H1 (cell line): Measurements from ENCODE around the gene TMEM18. TPM values are rescaled to one million over a fixed set of nuclear protein-coding genes. Genes with fewer than 3 reads are reported as not detected.

Source experiments
- CTCF ChIA-PET: fragments of 300-600 bp; sonication (Branson Sonifier 250); formaldehyde crosslinking; loops from one replicate; lab custom pipeline; 2021; ENCODE audit not compliant: partially characterized antibody; lab: Charles Lee
- POLR2A ChIA-PET: fragments of 300-600 bp; sonication (Branson Sonifier 250); formaldehyde crosslinking; loops from one replicate; lab custom pipeline; 2021; ENCODE audit warnings: inconsistent platforms; ENCODE audit not compliant: partially characterized antibody; lab: Charles Lee
- DNase-seq, 2 experiments: peaks; one replicate each; pipeline versions ENCODE4 v3.0.0 to v3.0.0-alpha.2; 2010 to 2022; ENCODE audit warnings: low spot score in 2 of 2, low read depth in 1 of 2, mixed read lengths in 1 of 2
- FAIRE-seq: peaks from 2 replicates; lab custom pipeline; 2011; peaks lifted over from hg19 to GRCh38; lab: Jason Lieb, UNC
- H2AFZ ChIP-seq: 2 replicates; pipeline ENCODE4 v1.8.1; 2012; ENCODE audit warnings: low read length, inconsistent platforms
- H2AK5ac ChIP-seq: 2 replicates; pipeline ENCODE4 v1.6.1; 2013; ENCODE audit warnings: low read depth, low read length
- H2BK120ac ChIP-seq: replicated peaks from 2 replicates; pipeline ENCODE3; 2013; ENCODE audit warnings: low read depth, low read length, inconsistent platforms
- H2BK12ac ChIP-seq: 2 replicates; pipeline ENCODE4 v1.6.1; 2013; ENCODE audit warnings: low read depth, low read length
- H2BK15ac ChIP-seq: 2 replicates; pipeline ENCODE4 v1.6.1; 2013; ENCODE audit warnings: low read length
- H2BK20ac ChIP-seq: 2 replicates; pipeline ENCODE4 v1.6.1; 2013; ENCODE audit warnings: low read length
- H2BK5ac ChIP-seq: 2 replicates; pipeline ENCODE4 v1.6.1; 2013; ENCODE audit warnings: low read depth, low read length
- H3K14ac ChIP-seq: 2 replicates; pipeline ENCODE4 v1.6.1; 2013; ENCODE audit warnings: inconsistent platforms; ENCODE audit not compliant: insufficient read length
- H3K18ac ChIP-seq: 2 replicates; pipeline ENCODE4 v1.6.1; 2013; ENCODE audit warnings: low read length; ENCODE audit errors: extremely low read depth
- H3K23ac ChIP-seq: 2 replicates; pipeline ENCODE4 v1.6.1; 2013; ENCODE audit warnings: inconsistent platforms; ENCODE audit not compliant: insufficient read length
- H3K23me2 ChIP-seq: 2 replicates; pipeline ENCODE4 v1.6.1; 2013; ENCODE audit warnings: low read depth, low read length
- H3K27ac ChIP-seq: 2 replicates; pipeline ENCODE4 v1.6.1; 2011; ENCODE audit warnings: low read depth, low read length, inconsistent platforms
- H3K27me3 ChIP-seq, 4 experiments: replicated peaks in 1 of 4; 1 replicate in 1 of 4; 2 replicates in 3 of 4; pipeline versions ENCODE4 v1.6.1 to v1.8.1; 2011 to 2013; ENCODE audit warnings: low read length in 3 of 4, mild to moderate bottlenecking in 3 of 4, inconsistent platforms in 2 of 4, mixed read lengths in 2 of 4, moderate library complexity in 1 of 4; ENCODE audit not compliant: control insufficient read depth in 3 of 4, insufficient read depth in 3 of 4; ENCODE audit errors: extremely low read depth in 1 of 4
- H3K36me3 ChIP-seq, 4 experiments: 2 replicates each; pipeline versions ENCODE4 v1.6.1 to v1.8.1; 2011 to 2013; ENCODE audit warnings: mild to moderate bottlenecking in 4 of 4, low read length in 3 of 4, moderate library complexity in 2 of 4, control low read depth in 1 of 4, inconsistent platforms in 1 of 4; ENCODE audit not compliant: insufficient read depth in 4 of 4, control insufficient read depth in 2 of 4
- H3K4ac ChIP-seq: replicated peaks from 2 replicates; pipeline ENCODE3; 2013; ENCODE audit warnings: low read length, low read depth, mixed read lengths, inconsistent platforms; ENCODE audit not compliant: insufficient read length
- H3K4me1 ChIP-seq, 4 experiments: replicated peaks in 1 of 4; 1 replicate in 1 of 4; 2 replicates in 3 of 4; pipeline versions ENCODE4 v1.6.1 to v1.8.1; 2011 to 2013; ENCODE audit warnings: low read length in 3 of 4, inconsistent platforms in 2 of 4, mixed read lengths in 1 of 4; ENCODE audit not compliant: insufficient read depth in 4 of 4, control insufficient read depth in 3 of 4
- H3K4me2 ChIP-seq, 2 experiments: 2 replicates each; pipeline versions ENCODE4 v1.6.1 to v1.8.1; 2011 to 2013; ENCODE audit warnings: low read depth in 2 of 2, low read length in 2 of 2, control low read depth in 1 of 2, inconsistent platforms in 1 of 2, mild to moderate bottlenecking in 1 of 2; ENCODE audit not compliant: insufficient read depth in 1 of 2
- H3K4me3 ChIP-seq, 4 experiments: fragments of 200-600, 300-600 bp in 1 of 4; sonication (generic), shearing (Covaris generic), sonication (Bioruptor Twin) in 1 of 4; 2 replicates each; pipeline versions ENCODE4 v1.5.1 to v1.8.1; 2011 to 2016; ENCODE audit warnings: low read length in 4 of 4, low read depth in 3 of 4, control low read depth in 2 of 4, inconsistent platforms in 2 of 4, mild to moderate bottlenecking in 2 of 4, mixed read lengths in 1 of 4, moderate library complexity in 1 of 4; ENCODE audit not compliant: insufficient read depth in 2 of 4; ENCODE audit errors: extremely low read depth in 1 of 4
- H3K56ac ChIP-seq: replicated peaks from 2 replicates; pipeline ENCODE3; 2013; ENCODE audit warnings: low read depth, mild to moderate bottlenecking, mixed read lengths, low read length, inconsistent platforms; ENCODE audit not compliant: insufficient read length
- H3K79me1 ChIP-seq: 2 replicates; pipeline ENCODE4 v1.6.1; 2013; ENCODE audit warnings: low read depth, low read length, control low read depth
- H3K79me2 ChIP-seq, 2 experiments: 2 replicates each; pipeline versions ENCODE4 v1.6.1 to v1.8.1; 2012 to 2013; ENCODE audit warnings: low read length in 2 of 2, mild to moderate bottlenecking in 2 of 2, inconsistent platforms in 1 of 2; ENCODE audit not compliant: insufficient read depth in 2 of 2, control insufficient read depth in 1 of 2
- H3K9ac ChIP-seq, 4 experiments: replicated peaks in 1 of 4; 1 replicate in 1 of 4; 2 replicates in 3 of 4; pipeline versions ENCODE4 v1.6.1 to v1.8.1; 2011 to 2013; ENCODE audit warnings: low read depth in 3 of 4, low read length in 3 of 4, control low read depth in 2 of 4, mild to moderate bottlenecking in 2 of 4, moderate library complexity in 2 of 4, inconsistent platforms in 1 of 4; ENCODE audit errors: extremely low read depth in 1 of 4
- H3K9me3 ChIP-seq, 2 experiments: 2 replicates each; pipeline versions ENCODE4 v1.6.1 to v1.8.1; 2012 to 2013; ENCODE audit warnings: mild to moderate bottlenecking in 2 of 2, moderate library complexity in 2 of 2, control low read depth in 1 of 2, inconsistent platforms in 1 of 2, low read depth in 1 of 2, low read length in 1 of 2, mixed read lengths in 1 of 2; ENCODE audit not compliant: insufficient read depth in 2 of 2
- H4K20me1 ChIP-seq, 2 experiments: replicated peaks in 1 of 2; 2 replicates each; pipeline versions ENCODE3 to v1.8.1; 2011 to 2013; ENCODE audit warnings: inconsistent platforms in 2 of 2, low read length in 2 of 2, mild to moderate bottlenecking in 1 of 2; ENCODE audit not compliant: insufficient read depth in 2 of 2, control insufficient read depth in 1 of 2
- H4K5ac ChIP-seq: 2 replicates; pipeline ENCODE4 v1.6.1; 2013; ENCODE audit warnings: low read length, low read depth, mixed read lengths, inconsistent platforms; ENCODE audit not compliant: insufficient read length
- H4K8ac ChIP-seq: 2 replicates; pipeline ENCODE4 v1.8.0; 2013; ENCODE audit warnings: mild to moderate bottlenecking, moderate library complexity, low read length, inconsistent platforms; ENCODE audit not compliant: insufficient read depth; ENCODE audit errors: extremely low read depth
- H4K91ac ChIP-seq: replicated peaks from 2 replicates; pipeline ENCODE3; 2013; ENCODE audit warnings: low read length, mixed read lengths, inconsistent platforms; ENCODE audit not compliant: insufficient read length
- ATF3 ChIP-seq: IDR thresholded peaks from 2 replicates; pipeline ENCODE4 v1.6.1; 2011; ENCODE audit warnings: low read depth, mild to moderate bottlenecking, low read length; ENCODE audit not compliant: insufficient read depth
- BACH1 ChIP-seq: IDR thresholded peaks from 2 replicates; pipeline ENCODE4 v1.6.1; 2012; ENCODE audit warnings: low read length, improper control_type of control experiment
- BRCA1 ChIP-seq: IDR thresholded peaks from 2 replicates; pipeline ENCODE4 v1.6.1; 2012; ENCODE audit warnings: low read depth, low read length, improper control_type of control experiment
- MAX ChIP-seq: IDR thresholded peaks from 2 replicates; pipeline ENCODE4 v1.6.1; 2012; ENCODE audit warnings: inconsistent platforms
- POLR2A ChIP-seq, 2 experiments: IDR thresholded peaks; 1 replicate in 1 of 2; 2 replicates in 1 of 2; pipeline ENCODE4 v1.6.1; 2011; ENCODE audit warnings: low read depth in 2 of 2, low read length in 2 of 2, mild to moderate bottlenecking in 2 of 2; ENCODE audit errors: control extremely low read depth in 1 of 2
- POLR2AphosphoS5 ChIP-seq: IDR thresholded peaks from 2 replicates; pipeline ENCODE4 v1.6.1; 2011; ENCODE audit warnings: low read depth, low read length
- SP1 ChIP-seq: IDR thresholded peaks from 2 replicates; pipeline ENCODE4 v1.6.1; 2011; ENCODE audit warnings: low read depth, low read length
- SUZ12 ChIP-seq: fragments of 200-600 bp; sonication (generic); IDR thresholded peaks from 2 replicates; pipeline ENCODE4 v1.6.1; 2012; ENCODE audit warnings: mild to moderate bottlenecking, inconsistent platforms, low read length, moderate library complexity, mixed read lengths
- TAF7 ChIP-seq: optimal IDR thresholded peaks from 2 replicates; pipeline ENCODE3; 2011; ENCODE audit warnings: low read depth, mild to moderate bottlenecking, inconsistent platforms, low read length, moderate library complexity, borderline replicate concordance
- TEAD4 ChIP-seq: IDR thresholded peaks from 2 replicates; pipeline ENCODE4 v1.6.1; 2012; ENCODE audit warnings: low read depth, low read length, inconsistent platforms, mixed read lengths
- WGBS, 2 experiments: shearing (Covaris generic) in 1 of 2; methylation state at CpG; one replicate each; pipeline versions ENCODE4 v1.1.6 to v1.1.7; 2013 to 2015; ENCODE audit warnings: low lambda C conversion rate in 2 of 2, mixed read lengths in 2 of 2, inconsistent platforms in 1 of 2, low coverage in 1 of 2, missing lambda C conversion rate in 1 of 2; ENCODE audit not compliant: insufficient replicate concordance in 2 of 2, insufficient coverage in 1 of 2, insufficient read length in 1 of 2; ENCODE audit errors: extremely low coverage in 1 of 2, missing lambda C conversion rate in 1 of 2; 5-methylcytosine and 5-hydroxymethylcytosine counted together
- polyA plus RNA-seq, 7 experiments: library from polyadenylated mRNA; depleted of rRNA in 3 of 7; stranded (reverse) in 5 of 7; unstranded in 2 of 7; fragments of >200 nt in 5 of 7; fragments of 200-250 nt in 2 of 7; gene quantifications; 1 replicate in 5 of 7; 2 replicates in 1 of 7; 4 replicates in 1 of 7; pipeline versions ENCODE4 v1.2.1 to v1.2.3, GENCODE V29; 2011 to 2013; ENCODE audit warnings: missing spikeins in 2 of 7, mixed read lengths in 2 of 7
- total RNA-seq: library from RNA; stranded (reverse); fragmentation: NEBNext Ultra II Directional; extraction: Animal tissue kit (Norgen Biotek cat#: 25700); gene quantifications from 2 replicates; pipeline ENCODE4 v1.2.1, GENCODE V29; 2021

TMEM18 gene
- total and polyA plus RNA-seq, 2 of the 8 experiments (the other 6 are each of a cell fraction or from before 2014, with no cell fraction given), result 22.4 to 27.1 TPM

GRCh38 chr2:620004-620403 is 57.2 kb downstream of the TMEM18 start:
- Histone ChIP-seq H2BK120ac (no peak overlapping the region), H2AFZ (no peak overlapping the region), H3K23ac (no peak overlapping the region), H3K4me1 (no peaks in the 10 kb centered on the region), H4K5ac (no peak overlapping the region), H3K56ac (no peak overlapping the region), H3K27me3 (no peaks in the 10 kb centered on the region), H2AK5ac (no peak overlapping the region), H3K27ac (no peak overlapping the region), H2BK12ac (no peak overlapping the region), H3K23me2 (no peaks in the 10 kb centered on the region), H4K20me1 (no peaks in the 10 kb centered on the region), H3K79me2 (no peaks in the 10 kb centered on the region), H3K4me2 (no peak overlapping the region), H3K4ac (no peak overlapping the region), H4K8ac (no peak overlapping the region), H2BK15ac (no peak overlapping the region), H4K91ac (no peak overlapping the region), H3K9me3 (no peaks in the 10 kb centered on the region; a peak in 1 of 4 replicates), H3K14ac (no peak overlapping the region), H3K4me3 (no peak overlapping the region), H3K18ac (no peak overlapping the region), H3K36me3 (no peaks in the 10 kb centered on the region), H3K79me1 (no peaks in the 10 kb centered on the region), H2BK5ac (no peak overlapping the region), H3K9ac (no peak overlapping the region; a peak in 1 of 7 replicates), H2BK20ac (no peak overlapping the region)
- WGBS, 2 experiments, result 91% methylated on average over 14 of the region's 14 CpGs; no CpG with 5 or more reads in 1 of the 2 experiments
- ChIA-PET CTCF (no interaction called here), POLR2A (no interaction called here)
- FAIRE-seq (no peak), DNase-seq (peak in 1 of 2 experiments; percentile 35)
- TF ChIP-seq SUZ12, result no peak
- no peak for TF ChIP-seq SP1
- no peak for TF ChIP-seq MAX
- no peak for TF ChIP-seq BRCA1
- no peak for TF ChIP-seq POLR2AphosphoS5
- no peak for TF ChIP-seq BACH1
- TF ChIP-seq TAF7, result no peak
- no peak for TF ChIP-seq ATF3
- no peak for TF ChIP-seq TEAD4
- TF ChIP-seq POLR2A (IDR thresholded peaks at IDR 0.05; ENCODE audit: control extremely low read depth in 1 of 2, low read depth in 2 of 2, low read length in 2 of 2), result no peak
